ENCODE measurements around the gene DBN1. TPM values are rescaled to one million over a fixed set of nuclear protein-coding genes. Genes with fewer than 3 reads are reported as not detected.

Gene DBN1
- total and polyA plus RNA-seq, 9 of the 15 experiments (the other 6 are each of a cell fraction or from before 2014, with no cell fraction given): 0.25 to 87.2 (median 27.9) TPM

GRCh38 chr5:177465044-177465443 lies 8.4 kb downstream of the DBN1 start:
- POLR2A ChIA-PET: interaction anchor here (0.7 kb wide), 1 partner anchor 10 kb away, joined by 3 read pairs; no protein-coding TSS in a partner anchor
- Histone ChIP-seq H3K27ac (ENCODE audit: extremely low read depth, low read depth, low read length) (no peak overlapping the region), H3K27me3 (ENCODE audit: control insufficient read depth in 2 of 2, insufficient read depth in 2 of 2, low read length in 2 of 2) (no peaks in the 10 kb centered on the region), H3K36me3 (ENCODE audit: control insufficient read depth, insufficient read depth, low read length) (peaks cover 60% of the 10 kb centered on the region; the same call in 2 of the 3 replicates), H2AFZ (ENCODE audit: low read depth, low read length) (no peak overlapping the region), H4K20me1 (replicated peaks; ENCODE audit: control insufficient read depth, insufficient read depth, low read length) (no peaks in the 10 kb centered on the region; the same call in none of the 2 replicates), H3K9me1 (ENCODE audit: control insufficient read depth, insufficient read depth, low read length) (no peaks in the 10 kb centered on the region), H3K9ac (ENCODE audit: insufficient read depth in 1 of 2, low read depth in 2 of 2, low read length in 2 of 2) (no peak overlapping the region), H3K4me3 (no peak overlapping the region), H3K4me2 (ENCODE audit: insufficient read depth, low read length) (no peak overlapping the region), H3K4me1 (replicated peaks in 1 of 2; ENCODE audit: control insufficient read depth in 2 of 2, insufficient read depth in 2 of 2, low read length in 2 of 2) (peaks cover 8 to 32% of the 10 kb centered on the region in 2 experiments), H3K9me3 (replicated peaks; ENCODE audit: control insufficient read depth, insufficient read depth, low read depth, low read length) (peaks cover 4% of the 10 kb centered on the region), H3K79me2 (ENCODE audit: control insufficient read depth, insufficient read depth, low read length) (peaks cover 8% of the 10 kb centered on the region)
- TF ChIP-seq RBM25 (IDR thresholded peaks at IDR 0.05; ENCODE audit: low read depth, low read length, severe bottlenecking) (peak; percentile 59), BDP1 (IDR thresholded peaks at IDR 0.05; ENCODE audit: insufficient read depth, insufficient read length) (no peak), E2F3 (CRISPR knock-in tag; IDR thresholded peaks at IDR 0.05) (no peak), ZNF280B (CRISPR knock-in tag; IDR thresholded peaks at IDR 0.05) (no peak), KAT8 (IDR thresholded peaks at IDR 0.05; ENCODE audit: low read depth) (no peak), ZNF146 (CRISPR knock-in tag; IDR thresholded peaks at IDR 0.05; ENCODE audit: unreplicated experiment) (peak; percentile 84), HDAC1 (IDR thresholded peaks at IDR 0.05) (no peak), ZNF280A (IDR thresholded peaks at IDR 0.05; ENCODE audit: low read depth, partially characterized antibody) (no peak), PRMT5 (CRISPR knock-in tag; IDR thresholded peaks at IDR 0.05) (no peak)
- FAIRE-seq (no peak), DNase-seq (ENCODE audit: extremely low read depth in 1 of 4, low spot score in 3 of 4) (no peak), ATAC-seq (no peak)
- 94% methylated on average over 11 of the region's 11 CpGs for WGBS (ENCODE audit: insufficient coverage, low coverage, missing lambda C conversion rate)
- CTCF ChIA-PET (ENCODE audit: low intra/inter-chr PET ratio): no interaction called here
- intact Hi-C loops (cut with micrococcal nuclease) (no loop called here), in situ Hi-C loops (cut with MboI) (no loop called here)
- BruUV-seq (replicated peaks): no TSS peak

Measured in K562 (cell line).